AML-193 (cell line): ENCODE results near the gene MRGPRF.

ENCODE experiments used
- DNase-seq, 2 experiments: peaks; one replicate each; lab custom pipeline; 2025; lab: John Stamatoyannopoulos, UW

Gene MRGPRF

GRCh38 chr11:68963779-68964178 is 49.3 kb downstream of the MRGPRF start:
- no peak for DNase-seq

- no peak for DNase-seq
These were observed 50.4 kb downstream of the MRGPRF start for GRCh38 chr11:68962527-68963250.

- no peak for DNase-seq
These were observed 51.8 kb downstream of the MRGPRF start for GRCh38 chr11:68961245-68961644.

GRCh38 chr11:68960294-68961071 is 52.6 kb downstream of the MRGPRF start:
- DNase-seq, result no peak

GRCh38 chr11:68959465-68960293 is 53.4 kb downstream of the MRGPRF start:
- DNase-seq, result no peak

- no peak for DNase-seq
These were observed 54.8 kb downstream of the MRGPRF start for GRCh38 chr11:68958211-68958610.

- no peak for DNase-seq
These were observed 56.3 kb downstream of the MRGPRF start for GRCh38 chr11:68956547-68957254.

- DNase-seq, result no peak
These were observed 56.9 kb downstream of the MRGPRF start for GRCh38 chr11:68956142-68956541.

GRCh38 chr11:68955607-68955958 is 57.5 kb downstream of the MRGPRF start:
- no peak for DNase-seq

- no peak for DNase-seq
These were observed 58.0 kb downstream of the MRGPRF start for GRCh38 chr11:68954836-68955606.
